B cell (primary cell): Measurements from ENCODE around the gene RAB11FIP3. TPM values are rescaled to one million over a fixed set of nuclear protein-coding genes. Genes with fewer than 3 reads are reported as not detected.

Experiments
- ATAC-seq: fragments of 200-7000 bp; cut with Tn5 transposase; one replicate; pipeline ENCODE4 v1.10.0; 2021; ENCODE audit warnings: low read depth, mild to moderate bottlenecking, moderate number of reproducible peaks, moderate library complexity
- CTCF ChIA-PET: fragments of 350-600 bp; sonication (Branson Sonifier 250); formaldehyde crosslinking; loops from one replicate; lab custom pipeline; 2021; ENCODE audit warnings: antibody characterized with exemption, inconsistent platforms; lab: Charles Lee
- POLR2A ChIA-PET: fragments of 350-600 bp; sonication (Branson Sonifier 250); formaldehyde crosslinking; loops from one replicate; lab custom pipeline; 2021; ENCODE audit warnings: antibody characterized with exemption; lab: Charles Lee
- DNase-seq: peaks from one replicate; pipeline ENCODE4 v3.0.0; 2013
- H2AFZ ChIP-seq: 2 replicates; pipeline ENCODE4 v1.6.1; 2012; ENCODE audit warnings: mild to moderate bottlenecking, low read depth, low read length; ENCODE audit not compliant: insufficient read depth, poor library complexity, severe bottlenecking
- H3K27ac ChIP-seq, 2 donors: 1 replicate in 1 of 2; 2 replicates in 1 of 2; pipeline ENCODE4 v1.5.1; 2012 to 2013; ENCODE audit warnings: low read length in 2 of 2, mild to moderate bottlenecking in 2 of 2, moderate library complexity in 1 of 2
- H3K27me3 ChIP-seq, 4 experiments: fragments of 200-600 bp in 1 of 4; sonication (generic) in 1 of 4; replicated peaks in 1 of 4; 1 replicate in 2 of 4; 2 replicates in 2 of 4; pipeline versions ENCODE4 v1.6.1 to v1.7.0; 2013 to 2016; ENCODE audit warnings: low read length in 3 of 4, mild to moderate bottlenecking in 2 of 4, mixed read lengths in 1 of 4, moderate library complexity in 1 of 4; ENCODE audit not compliant: insufficient read depth in 4 of 4, control insufficient read depth in 3 of 4; ENCODE audit errors: control extremely low read depth in 1 of 4
- H3K36me3 ChIP-seq, 2 experiments: replicated peaks in 1 of 2; 1 replicate in 1 of 2; 2 replicates in 1 of 2; pipeline versions ENCODE4 v1.6.1 to v1.7.1; 2013; ENCODE audit warnings: low read length in 1 of 2; ENCODE audit not compliant: insufficient read depth in 2 of 2, control insufficient read depth in 1 of 2; ENCODE audit errors: control extremely low read depth in 1 of 2, extremely low read depth in 1 of 2
- H3K4me1 ChIP-seq, 2 donors: fragments of 200-600 bp in 1 of 2; sonication (generic) in 1 of 2; 1 replicate in 1 of 2; 2 replicates in 1 of 2; pipeline versions ENCODE4 v1.5.1 to v1.6.1; 2013 to 2017; ENCODE audit warnings: low read length in 2 of 2; ENCODE audit not compliant: control insufficient read depth in 2 of 2, insufficient read depth in 2 of 2
- H3K4me2 ChIP-seq: replicated peaks from 2 replicates; pipeline ENCODE3; 2012; ENCODE audit warnings: mild to moderate bottlenecking, low read depth, low read length; ENCODE audit not compliant: poor library complexity, severe bottlenecking
- H3K4me3 ChIP-seq, 5 experiments: fragments of 200-600 bp in 1 of 5; sonication (generic) in 1 of 5; 1 replicate in 3 of 5; 2 replicates in 2 of 5; pipeline versions ENCODE4 v1.5.1 to v1.7.0; 2011 to 2016; ENCODE audit warnings: low read length in 4 of 5, mild to moderate bottlenecking in 4 of 5, low read depth in 2 of 5, control low read depth in 1 of 5, moderate library complexity in 1 of 5; ENCODE audit not compliant: insufficient read depth in 1 of 5; ENCODE audit errors: control extremely low read depth in 1 of 5, extremely low read depth in 1 of 5
- H3K79me2 ChIP-seq: fragments of 200-600 bp; sonication (generic); one replicate; pipeline ENCODE4 v1.6.0; 2016; ENCODE audit warnings: low read length; ENCODE audit not compliant: control insufficient read depth, insufficient read depth
- H3K9ac ChIP-seq: fragments of 200-600 bp; sonication (generic); 2 replicates; pipeline ENCODE4 v1.6.1; 2017; ENCODE audit warnings: mild to moderate bottlenecking, low read length, moderate library complexity
- H3K9me3 ChIP-seq, 3 donors: one replicate each; pipeline versions ENCODE4 v1.6.1 to v1.7.1; 2013; ENCODE audit warnings: low read length in 2 of 3; ENCODE audit not compliant: control insufficient read depth in 2 of 3, insufficient read depth in 1 of 3; ENCODE audit errors: control extremely low read depth in 1 of 3
- H4K20me1 ChIP-seq: 2 replicates; pipeline ENCODE4 v1.6.0; 2012; ENCODE audit warnings: mild to moderate bottlenecking, low read length; ENCODE audit not compliant: insufficient read depth, control insufficient read depth, poor library complexity, severe bottlenecking
- H3K27ac Mint-ChIP-seq: one replicate; pipeline ENCODE4 v1.8.0; 2021; ENCODE audit warnings: mixed read lengths
- H3K27me3 Mint-ChIP-seq: one replicate; pipeline ENCODE4 v1.8.0; 2021; ENCODE audit warnings: mixed read lengths
- H3K4me1 Mint-ChIP-seq: one replicate; pipeline ENCODE4 v1.8.0; 2021; ENCODE audit warnings: mixed read lengths
- H3K4me3 Mint-ChIP-seq: one replicate; pipeline ENCODE4 v1.8.0; 2021; ENCODE audit warnings: mixed read lengths
- H3K9me3 Mint-ChIP-seq: one replicate; pipeline ENCODE4 v1.8.0; 2022; ENCODE audit warnings: mixed read lengths; ENCODE audit not compliant: insufficient read depth
- CTCF ChIP-seq: fragments of 200-600 bp; IDR thresholded peaks from one replicate; pipeline ENCODE4 v1.8.0; 2022; ENCODE audit warnings: antibody characterized with exemption, mild to moderate bottlenecking
- EZH2 ChIP-seq: IDR thresholded peaks from 2 replicates; pipeline ENCODE4 v1.6.1; 2012; ENCODE audit warnings: borderline replicate concordance, low read depth, mild to moderate bottlenecking, moderate library complexity, low read length; ENCODE audit not compliant: insufficient read depth, poor library complexity, severe bottlenecking
- WGBS: methylation state at CpG from one replicate; pipeline ENCODE4 v1.1.5; 2013; ENCODE audit warnings: missing lambda C conversion rate; ENCODE audit not compliant: insufficient coverage; 5-methylcytosine and 5-hydroxymethylcytosine counted together
- intact Hi-C: fragments of 100-400 bp; cut with micrococcal nuclease; formaldehyde crosslinking; loops from one replicate; pipeline ENCODE4 v1.10.0; 2022
- polyA plus RNA-seq: library from polyadenylated mRNA; depleted of rRNA; stranded (reverse); fragments of >200 nt; gene quantifications from 2 replicates; pipeline ENCODE4 v1.2.3, GENCODE V29; 2012
- total RNA-seq, 2 donors: library from RNA; stranded (reverse); fragments of 120-200 nt in 1 of 2; gene quantifications; 1 replicate in 1 of 2; 2 replicates in 1 of 2; pipeline versions ENCODE4 v1.2.3 to v1.2.4, GENCODE V29; 2013 to 2022

The RAB11FIP3 gene
- total and polyA plus RNA-seq, 2 donors (not counting 1 experiment from before 2014, with no cell fraction given) = 24.3 to 57.2 TPM

- peaks cover 5% of the 10 kb centered on the region for H3K4me1 Mint-ChIP-seq
- Histone ChIP-seq H3K36me3 (peaks cover 0 to 34% of the 10 kb centered on the region in 2 experiments), H3K27ac (no peak overlapping the region), H3K4me3 (no peak overlapping the region), H3K79me2 (peaks cover 29% of the 10 kb centered on the region), H3K4me2 (no peak overlapping the region), H4K20me1 (peaks cover 17% of the 10 kb centered on the region), H3K4me1 (peaks cover 5 to 15% of the 10 kb centered on the region in 2 donors), H3K27me3 (no peaks in the 10 kb centered on the region), H3K9me3 (no peaks in the 10 kb centered on the region), H3K9ac (no peak overlapping the region), H2AFZ (no peak overlapping the region)
- intact Hi-C loops = no loop called here
- no peaks in the 10 kb centered on the region for H3K9me3 Mint-ChIP-seq
- POLR2A ChIA-PET = no interaction called here
- H3K4me3 Mint-ChIP-seq = no peak overlapping the region
- H3K27ac Mint-ChIP-seq = no peak overlapping the region
- WGBS = 97% methylated on average over 44 of the region's 44 CpGs
- CTCF ChIA-PET = no interaction called here
- TF ChIP-seq CTCF (no peak), EZH2 (no peak)
- no peaks in the 10 kb centered on the region for H3K27me3 Mint-ChIP-seq
- DNase-seq (no peak), ATAC-seq (no peak)
Measured at GRCh38 chr16:375927-376816, 49.3 kb upstream of the RAB11FIP3 start.

GRCh38 chr16:376817-377418, 48.5 kb upstream of the RAB11FIP3 start:
- Histone ChIP-seq H3K4me1 (peaks cover 5 to 15% of the 10 kb centered on the region in 2 donors), H3K27me3 (no peaks in the 10 kb centered on the region), H4K20me1 (peaks cover 18% of the 10 kb centered on the region), H3K36me3 (peaks cover 0 to 30% of the 10 kb centered on the region in 2 experiments), H3K4me3 (no peak overlapping the region), H3K79me2 (peaks cover 32% of the 10 kb centered on the region), H3K9ac (no peak overlapping the region), H2AFZ (no peak overlapping the region), H3K27ac (no peak overlapping the region), H3K9me3 (no peaks in the 10 kb centered on the region), H3K4me2 (no peak overlapping the region)
- TF ChIP-seq CTCF (no peak), EZH2 (no peak)
- CTCF ChIA-PET = no interaction called here
- DNase-seq (no peak), ATAC-seq (no peak)
- 95% methylated on average over 18 of the region's 26 CpGs for WGBS
- H3K4me1 Mint-ChIP-seq = peaks cover 3% of the 10 kb centered on the region
- H3K27ac Mint-ChIP-seq = no peak overlapping the region
- H3K27me3 Mint-ChIP-seq = no peaks in the 10 kb centered on the region
- intact Hi-C loops = no loop called here
- no peaks in the 10 kb centered on the region for H3K9me3 Mint-ChIP-seq
- POLR2A ChIA-PET = no interaction called here
- no peak overlapping the region for H3K4me3 Mint-ChIP-seq
